ENCODE results near the gene C19orf85.
"Not testable (repeated sequence)": the region's sequence is repeated elsewhere in the genome, so short reads cannot be mapped to it uniquely, and the experiment has no call there.

Gene C19orf85

DNA sequence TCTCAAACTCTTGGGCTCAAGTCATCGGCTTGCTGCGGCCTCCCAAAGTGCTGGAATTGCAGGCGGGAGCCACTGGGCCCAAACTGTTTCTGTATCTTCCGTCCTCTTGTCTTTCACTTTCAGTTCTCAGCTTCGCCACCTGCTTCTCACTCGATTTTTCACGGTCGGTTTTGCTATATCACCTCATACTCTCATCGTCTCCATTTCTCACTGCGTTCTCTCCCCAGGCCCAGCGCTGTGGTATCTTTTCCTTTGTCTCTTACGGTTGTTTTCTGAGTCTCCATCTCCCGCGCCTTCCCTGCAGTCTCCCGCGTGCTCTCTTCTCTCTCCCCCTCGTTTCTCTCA lies 38.6 kb upstream of the C19orf85 start:
- Histone ChIP-seq H3K27ac (no peak overlapping the region), H3K27me3 (peaks cover 0 to 4% of the 10 kb centered on the region in 2 donors), H3K4me3 (no peak overlapping the region), H3K4me1 (peaks cover 0 to 13% (median 4%) of the 10 kb centered on the region in 4 donors), H3K36me3 (peaks cover 0 to 8% (median 0%) of the 10 kb centered on the region in 3 donors), H3K9me3 (no peaks in the 10 kb centered on the region)
- no peak for DNase-seq
- intact Hi-C loops (cut with DNase I; ENCODE audit: low total_unique reads): loop anchor here (5.0 kb wide), 1 partner anchor 356 kb away; the partner anchor contains the start of gene TNNT1
- TF ChIP-seq, protein P1, sequence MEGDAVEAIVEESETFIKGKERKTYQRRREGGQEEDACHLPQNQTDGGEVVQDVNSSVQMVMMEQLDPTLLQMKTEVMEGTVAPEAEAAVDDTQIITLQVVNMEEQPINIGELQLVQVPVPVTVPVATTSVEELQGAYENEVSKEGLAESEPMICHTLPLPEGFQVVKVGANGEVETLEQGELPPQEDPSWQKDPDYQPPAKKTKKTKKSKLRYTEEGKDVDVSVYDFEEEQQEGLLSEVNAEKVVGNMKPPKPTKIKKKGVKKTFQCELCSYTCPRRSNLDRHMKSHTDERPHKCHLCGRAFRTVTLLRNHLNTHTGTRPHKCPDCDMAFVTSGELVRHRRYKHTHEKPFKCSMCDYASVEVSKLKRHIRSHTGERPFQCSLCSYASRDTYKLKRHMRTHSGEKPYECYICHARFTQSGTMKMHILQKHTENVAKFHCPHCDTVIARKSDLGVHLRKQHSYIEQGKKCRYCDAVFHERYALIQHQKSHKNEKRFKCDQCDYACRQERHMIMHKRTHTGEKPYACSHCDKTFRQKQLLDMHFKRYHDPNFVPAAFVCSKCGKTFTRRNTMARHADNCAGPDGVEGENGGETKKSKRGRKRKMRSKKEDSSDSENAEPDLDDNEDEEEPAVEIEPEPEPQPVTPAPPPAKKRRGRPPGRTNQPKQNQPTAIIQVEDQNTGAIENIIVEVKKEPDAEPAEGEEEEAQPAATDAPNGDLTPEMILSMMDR (IDR thresholded peaks at IDR 0.05): no peak

DNA sequence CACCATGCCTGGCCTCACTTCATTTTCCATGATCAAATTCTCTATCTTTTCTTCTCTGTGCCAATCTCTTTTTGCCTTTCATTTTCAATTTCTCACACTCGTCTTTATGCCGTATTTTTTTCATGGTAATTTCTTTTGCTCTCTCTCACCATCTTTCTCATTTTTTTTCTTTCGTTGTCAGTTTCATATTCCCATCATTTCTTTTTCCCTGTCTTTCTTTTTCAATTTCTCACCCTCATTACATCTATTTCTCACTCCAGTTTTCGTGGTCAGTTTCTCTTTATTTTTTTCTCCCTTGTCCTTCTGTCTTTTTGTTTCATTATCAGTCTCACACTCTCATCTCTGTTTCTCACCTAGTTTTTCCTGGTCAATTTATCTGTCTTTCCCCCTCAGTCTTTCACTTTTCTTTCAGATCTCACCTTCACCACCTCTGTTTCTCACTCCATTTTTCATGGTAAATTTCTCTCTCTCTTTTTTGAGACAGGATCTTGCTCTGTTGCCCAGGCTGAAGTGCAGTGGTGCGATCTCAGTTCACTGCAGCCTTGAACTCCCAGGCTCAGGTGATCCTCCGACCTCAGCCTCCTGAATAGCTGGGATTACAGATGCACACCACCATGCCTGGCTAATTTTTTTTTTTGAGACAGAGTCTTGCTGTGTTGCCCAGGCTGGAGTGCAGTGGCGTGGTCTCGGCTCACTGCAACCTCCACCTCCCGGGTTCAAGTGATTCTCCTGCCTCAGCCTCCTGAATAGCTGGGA lies 37.8 kb upstream of the C19orf85 start:
- Histone ChIP-seq H3K4me3 (no peak overlapping the region), H3K27ac (no peak overlapping the region), H3K4me1 (peaks cover 0 to 13% (median 4%) of the 10 kb centered on the region in 4 donors), H3K27me3 (no peaks in the 10 kb centered on the region), H3K9me3 (no peaks in the 10 kb centered on the region), H3K36me3 (peaks cover 0 to 8% (median 0%) of the 10 kb centered on the region in 3 donors)
- no peak for DNase-seq
- intact Hi-C loops (cut with DNase I; ENCODE audit: low total_unique reads): loop anchor here (5.0 kb wide), 1 partner anchor 355 kb away; the partner anchor contains the start of gene TNNT1
- TF ChIP-seq, protein P1 (IDR thresholded peaks at IDR 0.05): no peak

GRCh38 chr19:55500368-55500952 lies 35.9 kb upstream of the C19orf85 start:
- no peak overlapping the region for H3K27ac ChIP-seq

DNA sequence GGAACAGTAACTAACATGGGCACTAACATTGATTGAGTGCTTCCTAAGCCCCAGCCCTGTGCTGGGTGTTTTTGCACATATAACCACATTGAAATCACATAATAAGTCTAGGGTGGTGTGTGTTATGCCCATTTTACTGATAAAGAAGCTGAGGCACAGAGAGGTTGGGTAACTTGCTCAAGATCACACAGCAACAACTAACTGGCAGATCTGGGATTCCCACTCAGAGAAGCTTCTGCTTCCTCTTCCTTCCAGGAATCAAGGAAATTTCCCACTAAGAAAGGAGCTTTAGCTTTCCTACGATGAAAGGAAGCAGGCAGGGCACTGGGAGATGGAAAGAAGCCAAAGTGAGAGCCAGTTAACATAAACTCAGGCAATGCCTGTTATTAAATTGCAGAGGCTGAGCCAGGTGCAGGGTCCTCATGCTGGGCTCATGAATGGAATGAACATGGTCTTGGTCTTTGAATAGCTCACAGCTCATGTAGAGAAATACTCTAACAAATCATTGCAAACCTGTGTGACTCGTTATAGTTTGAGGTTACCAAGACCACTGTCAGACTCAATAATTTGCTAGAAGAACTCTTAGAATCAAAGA lies 33.8 kb upstream of the C19orf85 start:
- H3K4me1 ChIP-seq: peaks cover 0 to 4% (median under 1%) of the 10 kb centered on the region in 4 donors
- intact Hi-C loops (cut with DNase I; ENCODE audit: low total_unique reads): no loop called here
- no peak for DNase-seq

More at GRCh38 chr19:55500368-55500952, 35.9 kb upstream of the C19orf85 start:
- H3K27me3 ChIP-seq: no peaks in the 10 kb centered on the region
- TF ChIP-seq, protein P1 (IDR thresholded peaks at IDR 0.05): no peak
- peaks cover 0 to 8% (median 0%) of the 10 kb centered on the region in 3 donors for H3K36me3 ChIP-seq
- no peak for DNase-seq
- H3K4me3 ChIP-seq: no peak overlapping the region
- H3K9me3 ChIP-seq: no peaks in the 10 kb centered on the region
- peaks cover 0 to 13% (median 4%) of the 10 kb centered on the region in 4 donors for H3K4me1 ChIP-seq
- intact Hi-C loops (cut with DNase I; ENCODE audit: low total_unique reads): loop anchor here (5.0 kb wide), 1 partner anchor 353 kb away; the partner anchor contains the start of gene TNNT1

GRCh38 chr19:55497763-55498162 lies 33.2 kb upstream of the C19orf85 start:
- Histone ChIP-seq H3K4me3 (no peak overlapping the region), H3K4me1 (peaks cover 0 to 9% (median 0%) of the 10 kb centered on the region in 4 donors), H3K9me3 (no peaks in the 10 kb centered on the region), H3K36me3 (peaks cover 0 to 8% (median 0%) of the 10 kb centered on the region in 3 donors), H3K27ac (no peak overlapping the region), H3K27me3 (peaks cover 0 to 21% of the 10 kb centered on the region in 2 donors)
- intact Hi-C loops (cut with DNase I; ENCODE audit: low total_unique reads): no loop called here
- no peak for DNase-seq
- TF ChIP-seq, protein P1 (IDR thresholded peaks at IDR 0.05): no peak

More for the DNA sequence above, 33.8 kb upstream of the C19orf85 start:
- Histone ChIP-seq H3K27me3 (peaks cover 0 to 16% of the 10 kb centered on the region in 2 donors), H3K4me3 (no peak overlapping the region), H3K9me3 (no peaks in the 10 kb centered on the region), H3K36me3 (peaks cover 0 to 8% (median 0%) of the 10 kb centered on the region in 3 donors), H3K27ac (no peak overlapping the region)
- TF ChIP-seq, protein P1 (IDR thresholded peaks at IDR 0.05): no peak

- H3K4me3 ChIP-seq; H3K36me3 ChIP-seq; H3K9me3 ChIP-seq; H3K27ac ChIP-seq; DNase-seq; intact Hi-C loops (cut with DNase I; ENCODE audit: low total_unique reads): not testable (repeated sequence)
- peaks cover 0 to 15% (median 0%) of the 10 kb centered on the region in 4 donors for H3K4me1 ChIP-seq
- H3K27me3 ChIP-seq: peaks cover 0 to 31% of the 10 kb centered on the region in 2 donors
These were observed 32.3 kb upstream of the C19orf85 start for GRCh38 chr19:55496820-55497219.

Data from tibial artery (tissue), 4 donors.